UCSD-AML1 (cell line): ENCODE measurements around the gene DNAAF3.

ENCODE experiments used
- DNase-seq: peaks from one replicate; lab custom pipeline; 2025; ENCODE audit not compliant: unreplicated experiment; lab: John Stamatoyannopoulos, UW

The DNAAF3 gene

DNA sequence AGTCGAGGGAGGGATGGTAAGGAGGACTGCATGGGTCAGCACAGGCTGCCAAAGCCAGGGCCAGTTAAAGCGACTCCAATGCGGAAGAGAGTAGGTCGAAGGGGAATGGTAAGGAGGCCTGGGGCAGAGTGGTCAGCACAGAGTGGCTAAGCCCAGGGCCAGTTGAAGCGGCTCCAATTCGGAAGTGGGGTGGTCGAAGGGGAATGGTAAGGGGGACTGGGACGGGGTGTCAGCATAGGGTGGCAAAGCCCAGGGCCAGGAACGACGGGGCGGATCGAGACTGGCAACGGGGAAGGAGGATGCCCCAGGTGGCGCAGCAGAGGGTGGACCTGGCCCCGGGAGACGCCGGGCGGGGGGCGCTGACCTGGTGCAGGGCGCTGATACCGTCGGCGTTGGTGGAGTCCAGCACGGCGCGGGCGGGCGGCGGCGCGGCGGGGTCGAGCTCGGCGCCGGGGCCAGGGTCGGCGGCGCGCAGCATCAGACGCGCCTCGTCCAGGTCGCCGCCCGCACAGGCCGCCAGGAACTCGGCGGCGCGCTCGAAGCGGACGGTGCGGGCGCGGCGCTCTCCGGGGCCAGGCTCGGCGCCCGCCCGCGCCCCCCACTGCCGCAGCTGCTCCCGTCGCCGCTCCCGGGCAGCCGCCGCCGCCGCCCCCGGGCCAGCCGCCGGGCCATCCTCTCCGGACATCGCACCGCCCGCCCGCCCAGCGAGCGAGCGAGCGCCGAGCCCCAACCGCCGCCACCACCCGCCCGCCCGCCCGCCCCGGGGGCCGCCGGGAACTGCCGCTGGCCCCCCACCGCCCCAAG lies 49.4 kb downstream of the DNAAF3 start, which contains the start of gene PPP1R12C:
PPP1R12C (minus strand) TSS at position 779 of the 804 bp plus-strand sequence; CDS start at position 685, 94 bp downstream.
- no peak for DNase-seq

DNA sequence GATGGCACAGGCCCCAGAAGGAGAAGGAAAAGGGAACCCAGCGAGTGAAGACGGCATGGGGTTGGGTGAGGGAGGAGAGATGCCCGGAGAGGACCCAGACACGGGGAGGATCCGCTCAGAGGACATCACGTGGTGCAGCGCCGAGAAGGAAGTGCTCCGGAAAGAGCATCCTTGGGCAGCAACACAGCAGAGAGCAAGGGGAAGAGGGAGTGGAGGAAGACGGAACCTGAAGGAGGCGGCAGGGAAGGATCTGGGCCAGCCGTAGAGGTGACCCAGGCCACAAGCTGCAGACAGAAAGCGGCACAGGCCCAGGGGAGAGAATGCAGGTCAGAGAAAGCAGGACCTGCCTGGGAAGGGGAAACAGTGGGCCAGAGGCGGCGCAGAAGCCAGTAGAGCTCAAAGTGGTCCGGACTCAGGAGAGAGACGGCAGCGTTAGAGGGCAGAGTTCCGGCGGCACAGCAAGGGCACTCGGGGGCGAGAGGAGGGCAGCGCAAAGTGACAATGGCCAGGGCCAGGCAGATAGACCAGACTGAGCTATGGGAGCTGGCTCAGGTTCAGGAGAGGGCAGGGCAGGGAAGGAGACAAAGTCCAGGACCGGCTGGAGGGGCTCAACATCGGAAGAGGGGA lies 50.1 kb downstream of the DNAAF3 start:
- DNase-seq, result peak; percentile 68

DNA sequence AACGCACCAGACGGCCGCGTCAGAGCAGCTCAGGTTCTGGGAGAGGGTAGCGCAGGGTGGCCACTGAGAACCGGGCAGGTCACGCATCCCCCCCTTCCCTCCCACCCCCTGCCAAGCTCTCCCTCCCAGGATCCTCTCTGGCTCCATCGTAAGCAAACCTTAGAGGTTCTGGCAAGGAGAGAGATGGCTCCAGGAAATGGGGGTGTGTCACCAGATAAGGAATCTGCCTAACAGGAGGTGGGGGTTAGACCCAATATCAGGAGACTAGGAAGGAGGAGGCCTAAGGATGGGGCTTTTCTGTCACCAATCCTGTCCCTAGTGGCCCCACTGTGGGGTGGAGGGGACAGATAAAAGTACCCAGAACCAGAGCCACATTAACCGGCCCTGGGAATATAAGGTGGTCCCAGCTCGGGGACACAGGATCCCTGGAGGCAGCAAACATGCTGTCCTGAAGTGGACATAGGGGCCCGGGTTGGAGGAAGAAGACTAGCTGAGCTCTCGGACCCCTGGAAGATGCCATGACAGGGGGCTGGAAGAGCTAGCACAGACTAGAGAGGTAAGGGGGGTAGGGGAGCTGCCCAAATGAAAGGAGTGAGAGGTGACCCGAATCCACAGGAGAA lies 50.9 kb downstream of the DNAAF3 start:
- DNase-seq, result no peak

DNA sequence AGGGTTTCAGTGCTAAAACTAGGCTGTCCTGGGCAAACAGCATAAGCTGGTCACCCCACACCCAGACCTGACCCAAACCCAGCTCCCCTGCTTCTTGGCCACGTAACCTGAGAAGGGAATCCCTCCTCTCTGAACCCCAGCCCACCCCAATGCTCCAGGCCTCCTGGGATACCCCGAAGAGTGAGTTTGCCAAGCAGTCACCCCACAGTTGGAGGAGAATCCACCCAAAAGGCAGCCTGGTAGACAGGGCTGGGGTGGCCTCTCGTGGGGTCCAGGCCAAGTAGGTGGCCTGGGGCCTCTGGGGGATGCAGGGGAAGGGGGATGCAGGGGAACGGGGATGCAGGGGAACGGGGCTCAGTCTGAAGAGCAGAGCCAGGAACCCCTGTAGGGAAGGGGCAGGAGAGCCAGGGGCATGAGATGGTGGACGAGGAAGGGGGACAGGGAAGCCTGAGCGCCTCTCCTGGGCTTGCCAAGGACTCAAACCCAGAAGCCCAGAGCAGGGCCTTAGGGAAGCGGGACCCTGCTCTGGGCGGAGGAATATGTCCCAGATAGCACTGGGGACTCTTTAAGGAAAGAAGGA lies 51.8 kb downstream of the DNAAF3 start:
- DNase-seq, result no peak

DNA sequence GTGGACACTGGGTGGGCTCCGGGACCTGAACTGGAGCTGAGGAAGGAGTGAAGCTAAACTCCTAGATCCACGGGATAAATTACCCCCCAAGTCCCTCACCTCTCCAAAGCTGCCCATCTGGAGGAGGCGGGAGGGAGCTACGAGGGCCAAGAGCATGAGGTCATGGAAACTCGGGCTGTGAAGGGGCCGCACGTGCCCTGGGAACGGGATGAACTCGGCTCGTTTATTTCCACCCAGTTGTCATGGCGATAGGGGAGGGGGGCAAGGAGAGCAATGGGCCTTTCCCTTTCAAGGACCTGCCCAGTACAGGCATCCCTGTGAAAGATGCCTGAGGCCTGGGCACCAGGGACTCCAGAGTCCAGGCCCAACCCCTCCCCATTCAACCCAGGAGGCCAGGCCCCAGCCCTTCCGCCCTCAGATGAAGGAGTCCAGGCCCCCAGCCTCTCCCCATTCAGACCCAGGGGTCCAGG lies 52.8 kb downstream of the DNAAF3 start:
- no peak for DNase-seq

DNA sequence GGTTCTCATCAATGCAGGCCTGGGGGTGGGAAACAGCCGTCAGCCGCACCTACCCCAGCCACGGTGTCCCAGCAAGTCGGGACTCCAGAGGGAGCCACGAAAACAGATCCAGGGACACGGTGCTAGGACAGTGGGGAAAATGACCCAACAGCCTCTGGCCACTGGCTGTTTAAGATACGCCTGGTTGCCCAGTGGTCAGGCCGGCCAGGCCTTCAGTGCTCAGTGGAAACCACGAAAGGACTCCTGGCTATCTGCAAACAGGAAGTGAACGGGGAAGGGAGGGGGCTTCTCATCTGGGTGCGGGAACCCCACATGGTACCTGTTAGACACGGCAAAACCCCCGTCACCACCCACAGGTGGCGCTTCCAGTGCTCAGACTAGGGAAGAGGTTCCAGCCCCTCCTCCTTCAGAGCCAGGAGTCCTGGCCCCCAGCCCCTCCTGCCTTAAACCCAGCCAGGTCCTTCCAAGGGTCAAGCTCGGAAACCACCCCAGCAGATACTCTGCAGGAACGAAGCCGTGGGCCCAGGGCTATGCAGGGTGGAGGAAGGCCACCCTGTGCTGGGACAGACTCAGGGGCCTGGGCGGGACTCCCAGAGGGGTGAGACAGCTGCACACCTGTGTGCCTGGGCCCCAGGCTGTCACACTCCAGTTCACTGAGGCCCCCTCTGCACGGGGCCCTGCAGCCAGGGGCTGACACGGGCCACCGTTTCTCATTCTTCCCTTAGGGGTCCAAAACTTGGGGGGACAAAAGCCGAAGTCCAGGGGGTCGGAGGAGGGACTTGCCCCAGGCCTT lies 53.4 kb downstream of the DNAAF3 start:
- no peak for DNase-seq

DNA sequence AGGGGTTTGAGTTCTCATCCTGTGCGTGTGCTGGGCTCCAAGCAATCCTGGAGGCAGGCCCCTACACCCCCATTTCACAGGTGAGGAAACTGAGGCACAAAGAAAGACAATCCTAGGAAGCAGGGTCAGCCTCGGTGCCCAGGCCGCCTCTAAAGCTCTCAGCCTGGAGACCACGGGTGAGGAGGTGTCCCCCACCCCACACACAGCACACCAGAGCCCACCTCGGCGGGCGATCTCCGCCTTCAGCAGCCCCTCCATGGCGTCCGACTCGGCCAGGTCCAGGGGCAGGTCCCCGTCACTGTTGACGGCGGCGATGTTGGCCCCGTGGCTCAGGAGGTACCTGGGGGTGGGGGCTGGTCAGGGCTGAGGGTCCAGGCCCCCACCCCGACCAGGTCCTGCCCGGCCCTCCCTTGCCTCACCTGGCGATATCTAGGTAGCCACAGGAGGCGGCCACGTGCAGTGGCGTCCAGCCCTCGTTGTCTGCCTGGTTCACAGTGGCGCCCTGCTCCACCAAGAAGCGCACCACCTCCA lies 54.1 kb downstream of the DNAAF3 start:
- no peak for DNase-seq

DNA sequence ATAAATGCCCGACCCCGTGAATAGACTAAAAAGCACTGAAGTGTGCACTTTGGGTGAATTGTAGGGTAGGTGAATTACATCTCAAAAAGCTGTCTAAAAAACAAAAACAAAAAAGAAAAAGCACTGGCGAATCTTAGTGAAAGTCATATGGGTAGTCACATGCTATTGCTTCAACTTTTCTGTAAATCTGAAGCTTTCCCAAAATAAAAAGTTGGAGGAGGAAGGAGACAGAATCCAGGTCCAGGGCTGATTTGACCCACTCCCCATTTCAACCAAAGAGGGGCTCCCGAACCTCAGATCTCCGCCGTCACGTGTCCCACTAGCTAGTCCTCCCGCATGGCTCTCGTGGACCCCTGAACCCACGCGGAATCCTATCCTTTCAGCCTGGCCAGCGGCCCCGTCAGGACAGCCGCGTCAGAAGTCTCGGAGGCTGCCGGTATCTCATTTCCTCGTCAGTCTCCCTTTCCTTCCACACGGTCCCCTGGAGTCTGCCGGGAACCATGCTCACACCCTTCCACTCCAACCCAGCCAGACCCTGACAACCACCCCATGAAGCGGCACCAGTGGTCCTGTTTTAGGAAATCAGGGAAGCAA lies 55.1 kb downstream of the DNAAF3 start:
- no peak for DNase-seq

DNA sequence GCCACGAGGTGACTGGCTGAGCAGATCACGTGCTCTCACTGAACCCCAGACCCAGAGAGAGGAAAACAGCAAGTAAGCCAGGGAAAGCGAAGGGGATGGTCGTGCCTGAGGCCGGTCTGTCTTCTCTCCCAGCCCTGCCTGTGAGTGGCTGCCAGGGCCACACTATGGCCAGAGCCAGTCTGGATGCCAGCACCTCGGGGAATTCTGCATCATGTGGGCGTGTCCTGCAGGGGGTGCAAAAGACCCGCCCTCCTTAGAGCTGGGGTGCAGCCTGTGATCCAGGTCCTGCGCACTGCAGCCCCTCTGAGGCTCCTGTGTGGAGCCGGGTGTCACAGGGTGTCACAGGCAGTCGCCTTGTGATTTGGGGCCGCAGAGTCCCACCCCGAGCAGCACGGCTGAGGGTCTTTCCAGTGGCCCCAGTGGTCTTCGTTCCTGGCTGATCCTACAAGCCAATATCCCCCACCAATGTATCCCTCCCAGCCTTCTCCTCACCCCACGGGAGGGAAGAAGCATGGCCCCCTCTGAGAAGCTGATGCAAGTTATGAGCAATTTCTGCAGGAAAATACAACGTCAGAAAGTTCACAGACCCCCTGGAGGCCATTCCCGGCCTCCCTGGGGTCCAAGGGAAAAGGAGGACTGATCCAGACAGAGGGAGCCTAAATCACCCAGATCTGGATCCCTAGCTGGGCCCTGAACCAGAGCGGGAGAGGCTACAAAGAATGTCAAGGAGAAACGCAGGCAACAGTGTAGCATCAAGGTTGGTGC lies 56.7 kb downstream of the DNAAF3 start:
- no peak for DNase-seq
